Liver (tissue), 9 donors: ENCODE data around the gene TSHZ2. TPM values are rescaled to one million over a fixed set of nuclear protein-coding genes. Genes with fewer than 3 reads are reported as not detected.

ENCODE experiments used
- DNase-seq: peaks from one replicate; pipeline ENCODE4 v3.0.0-alpha.2; 2017; ENCODE audit warnings: low spot score
- H3K27ac ChIP-seq, 2 donors: one replicate each; pipeline ENCODE4 v1.7.0; 2013; ENCODE audit warnings: inconsistent platforms in 2 of 2, low read length in 2 of 2, control low read depth in 1 of 2, low read depth in 1 of 2, mild to moderate bottlenecking in 1 of 2
- H3K27me3 ChIP-seq, 4 donors: one replicate each; pipeline versions ENCODE4 v1.6.1 to v1.7.0; 2013; ENCODE audit warnings: low read length in 3 of 4, inconsistent platforms in 1 of 4, mild to moderate bottlenecking in 1 of 4, moderate library complexity in 1 of 4; ENCODE audit not compliant: control insufficient read depth in 4 of 4, insufficient read depth in 4 of 4
- H3K36me3 ChIP-seq, 4 donors: one replicate each; pipeline versions ENCODE4 v1.6.1 to v1.7.0; 2013; ENCODE audit warnings: low read length in 3 of 4, mild to moderate bottlenecking in 3 of 4, low read depth in 1 of 4, moderate library complexity in 1 of 4; ENCODE audit not compliant: control insufficient read depth in 4 of 4, insufficient read depth in 3 of 4
- H3K4me1 ChIP-seq, 4 donors: one replicate each; pipeline versions ENCODE4 v1.6.1 to v1.7.0; 2013; ENCODE audit warnings: low read length in 3 of 4, mild to moderate bottlenecking in 3 of 4, moderate library complexity in 1 of 4; ENCODE audit not compliant: control insufficient read depth in 4 of 4, insufficient read depth in 4 of 4
- H3K4me3 ChIP-seq, 3 donors: one replicate each; pipeline versions ENCODE4 v1.6.1 to v1.7.0; 2013; ENCODE audit warnings: low read length in 3 of 3, control low read depth in 1 of 3, low read depth in 1 of 3, mild to moderate bottlenecking in 1 of 3
- H3K9ac ChIP-seq, 2 donors: one replicate each; pipeline ENCODE4 v1.7.0; 2013; ENCODE audit warnings: low read length in 2 of 2, mild to moderate bottlenecking in 2 of 2, moderate library complexity in 2 of 2, control low read depth in 1 of 2, low read depth in 1 of 2
- H3K9me3 ChIP-seq, 4 donors: one replicate each; pipeline versions ENCODE4 v1.6.1 to v1.7.0; 2013; ENCODE audit warnings: low read length in 3 of 4; ENCODE audit not compliant: control insufficient read depth in 4 of 4
- ATF3 ChIP-seq: IDR thresholded peaks from 2 replicates; pipeline ENCODE4 v1.6.1; 2016; ENCODE audit warnings: antibody characterized with exemption
- CTCF ChIP-seq: fragments of 150-350 bp; IDR thresholded peaks from 2 replicates; pipeline ENCODE4 v1.5.1; 2017; ENCODE audit warnings: improper control_type of control experiment, low read depth, low read length; ENCODE audit not compliant: missing input control
- EGR1 ChIP-seq, 2 donors: IDR thresholded peaks; 2 replicates each; pipeline ENCODE4 v1.6.1; 2016 to 2018; ENCODE audit warnings: antibody characterized with exemption in 2 of 2, low read depth in 2 of 2
- FOXA1 ChIP-seq: IDR thresholded peaks from 2 replicates; pipeline ENCODE4 v1.6.1; 2016; ENCODE audit warnings: antibody characterized with exemption
- FOXA2 ChIP-seq: IDR thresholded peaks from 2 replicates; pipeline ENCODE4 v1.6.1; 2016; ENCODE audit warnings: antibody characterized with exemption
- GABPA ChIP-seq, 2 donors: IDR thresholded peaks in 1 of 2; conservative IDR thresholded peaks in 1 of 2; 2 replicates each; pipeline ENCODE4 v1.6.1; 2016; ENCODE audit warnings: antibody characterized with exemption in 2 of 2, mild to moderate bottlenecking in 1 of 2, moderate library complexity in 1 of 2
- HNF4A ChIP-seq, 2 donors: conservative IDR thresholded peaks; 2 replicates each; pipeline ENCODE4 v1.6.1; 2016; ENCODE audit warnings: antibody characterized with exemption in 2 of 2, mild to moderate bottlenecking in 2 of 2
- HNF4G ChIP-seq: IDR thresholded peaks from 2 replicates; pipeline ENCODE4 v1.6.1; 2016; ENCODE audit warnings: antibody characterized with exemption
- JUND ChIP-seq, 2 donors: IDR thresholded peaks; 2 replicates each; pipeline ENCODE4 v1.6.1; 2016; ENCODE audit warnings: antibody characterized with exemption in 2 of 2
- MAX ChIP-seq: IDR thresholded peaks from 2 replicates; pipeline ENCODE4 v1.6.1; 2016; ENCODE audit warnings: antibody characterized with exemption
- NR2F2 ChIP-seq: IDR thresholded peaks from 2 replicates; pipeline ENCODE4 v1.6.1; 2016; ENCODE audit warnings: antibody characterized with exemption
- RAD21 ChIP-seq, 2 donors: IDR thresholded peaks; 2 replicates each; pipeline ENCODE4 v1.6.1; 2016; ENCODE audit warnings: antibody characterized with exemption in 2 of 2, mild to moderate bottlenecking in 2 of 2
- RXRA ChIP-seq, 2 donors: IDR thresholded peaks; 2 replicates each; pipeline ENCODE4 v1.6.1; 2017 to 2018; ENCODE audit warnings: antibody characterized with exemption in 2 of 2, mild to moderate bottlenecking in 1 of 2
- SP1 ChIP-seq: IDR thresholded peaks from 2 replicates; pipeline ENCODE4 v1.6.1; 2018; ENCODE audit warnings: antibody characterized with exemption, mild to moderate bottlenecking
- TAF1 ChIP-seq: conservative IDR thresholded peaks from 2 replicates; pipeline ENCODE4 v1.6.1; 2016; ENCODE audit warnings: antibody characterized with exemption, mild to moderate bottlenecking
- YY1 ChIP-seq: IDR thresholded peaks from 2 replicates; pipeline ENCODE4 v1.6.1; 2016; ENCODE audit warnings: antibody characterized with exemption, mild to moderate bottlenecking
- ZBTB33 ChIP-seq: IDR thresholded peaks from 2 replicates; pipeline ENCODE4 v1.6.1; 2016; ENCODE audit warnings: antibody characterized with exemption
- WGBS: extraction: QIAGEN DNeasy Blood & Tissue Kit; methylation state at CpG from one replicate; pipeline ENCODE4 v1.1.7; 2013; 5-methylcytosine and 5-hydroxymethylcytosine counted together
- polyA plus RNA-seq, 2 donors: library from polyadenylated mRNA; stranded (reverse) in 1 of 2; unstranded in 1 of 2; fragments of 200-250 nt in 1 of 2; fragments of >200 nt in 1 of 2; fragmentation: Nextera tagmentation in 1 of 2; extraction: Ambion mirVana in 1 of 2; gene quantifications; one replicate each; pipeline versions ENCODE4 v1.2.1 to v1.2.3, GENCODE V29; 2013 to 2015
- total RNA-seq, 2 donors: library from RNA; depleted of rRNA; stranded (reverse); fragments of >200 nt; gene quantifications; one replicate each; pipeline ENCODE4 v1.2.3, GENCODE V29; 2014
- TF ChIP-seq, protein P1 (sequence below): IDR thresholded peaks from 2 replicates; pipeline ENCODE4 v1.6.1; 2016; ENCODE audit warnings: antibody characterized with exemption, mild to moderate bottlenecking
- donor health status: healthy.
- donor health status: healthy.
- donor health status: healthy.
- donor health status: healthy.
- donor health status: healthy.

The TSHZ2 gene
- total and polyA plus RNA-seq, 4 donors, result 2.9 to 11.3 (median 7.8) TPM

- Histone ChIP-seq H3K4me1 (no peaks in the 10 kb centered on the region), H3K4me3 (no peak overlapping the region), H3K9me3 (no peaks in the 10 kb centered on the region), H3K27me3 (no peaks in the 10 kb centered on the region), H3K36me3 (peaks cover 0 to 2% (median 0%) of the 10 kb centered on the region in 4 donors), H3K9ac (no peak overlapping the region), H3K27ac (no peak overlapping the region)
- no peak for DNase-seq
- 84% methylated on average over 11 of the region's 11 CpGs for WGBS
- TF ChIP-seq FOXA2, result no peak
- TF ChIP-seq ATF3, result no peak
- no peak for TF ChIP-seq HNF4G
- TF ChIP-seq MAX, result no peak
- no peak for TF ChIP-seq HNF4A (conservative IDR thresholded peaks at IDR 0.05)
- no peak for TF ChIP-seq FOXA1
- no peak for TF ChIP-seq SP1
- no peak for TF ChIP-seq NR2F2
- TF ChIP-seq, protein P1, sequence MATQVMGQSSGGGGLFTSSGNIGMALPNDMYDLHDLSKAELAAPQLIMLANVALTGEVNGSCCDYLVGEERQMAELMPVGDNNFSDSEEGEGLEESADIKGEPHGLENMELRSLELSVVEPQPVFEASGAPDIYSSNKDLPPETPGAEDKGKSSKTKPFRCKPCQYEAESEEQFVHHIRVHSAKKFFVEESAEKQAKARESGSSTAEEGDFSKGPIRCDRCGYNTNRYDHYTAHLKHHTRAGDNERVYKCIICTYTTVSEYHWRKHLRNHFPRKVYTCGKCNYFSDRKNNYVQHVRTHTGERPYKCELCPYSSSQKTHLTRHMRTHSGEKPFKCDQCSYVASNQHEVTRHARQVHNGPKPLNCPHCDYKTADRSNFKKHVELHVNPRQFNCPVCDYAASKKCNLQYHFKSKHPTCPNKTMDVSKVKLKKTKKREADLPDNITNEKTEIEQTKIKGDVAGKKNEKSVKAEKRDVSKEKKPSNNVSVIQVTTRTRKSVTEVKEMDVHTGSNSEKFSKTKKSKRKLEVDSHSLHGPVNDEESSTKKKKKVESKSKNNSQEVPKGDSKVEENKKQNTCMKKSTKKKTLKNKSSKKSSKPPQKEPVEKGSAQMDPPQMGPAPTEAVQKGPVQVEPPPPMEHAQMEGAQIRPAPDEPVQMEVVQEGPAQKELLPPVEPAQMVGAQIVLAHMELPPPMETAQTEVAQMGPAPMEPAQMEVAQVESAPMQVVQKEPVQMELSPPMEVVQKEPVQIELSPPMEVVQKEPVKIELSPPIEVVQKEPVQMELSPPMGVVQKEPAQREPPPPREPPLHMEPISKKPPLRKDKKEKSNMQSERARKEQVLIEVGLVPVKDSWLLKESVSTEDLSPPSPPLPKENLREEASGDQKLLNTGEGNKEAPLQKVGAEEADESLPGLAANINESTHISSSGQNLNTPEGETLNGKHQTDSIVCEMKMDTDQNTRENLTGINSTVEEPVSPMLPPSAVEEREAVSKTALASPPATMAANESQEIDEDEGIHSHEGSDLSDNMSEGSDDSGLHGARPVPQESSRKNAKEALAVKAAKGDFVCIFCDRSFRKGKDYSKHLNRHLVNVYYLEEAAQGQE, result no peak
- TF ChIP-seq ZBTB33, result no peak
- no peak for TF ChIP-seq EGR1 (IDR thresholded peaks at IDR 0.05; ENCODE audit: low read depth in 2 of 2)
- no peak for TF ChIP-seq RXRA (IDR thresholded peaks at IDR 0.05)
- TF ChIP-seq RAD21 (IDR thresholded peaks at IDR 0.05), result no peak
- TF ChIP-seq TAF1, result no peak
- TF ChIP-seq JUND (IDR thresholded peaks at IDR 0.05), result no peak
- no peak for TF ChIP-seq GABPA (IDR thresholded peaks at IDR 0.05 in 1 of 2, conservative IDR thresholded peaks at IDR 0.05 in 1 of 2)
- TF ChIP-seq YY1, result no peak
- TF ChIP-seq CTCF, result no peak
These were observed 312.5 kb downstream of the TSHZ2 start for GRCh38 chr20:53284696-53285095.
